Ishikawa (cell line): ENCODE measurements around the gene CBLB.

Source experiments
- CEBPB ChIP-seq: IDR thresholded peaks from 2 replicates; pipeline ENCODE4 v1.6.1; 2012
- EP300 ChIP-seq: IDR thresholded peaks from 2 replicates; pipeline ENCODE4 v1.6.1; 2012; ENCODE audit warnings: borderline replicate concordance
- FOXM1 ChIP-seq: IDR thresholded peaks from 2 replicates; pipeline ENCODE4 v1.6.1; 2012; ENCODE audit warnings: low read depth, borderline replicate concordance
- ZBTB7A ChIP-seq: IDR thresholded peaks from 2 replicates; pipeline ENCODE4 v1.6.1; 2012; ENCODE audit warnings: low read depth
- TF ChIP-seq, protein P1 (sequence below): IDR thresholded peaks from 2 replicates; pipeline ENCODE4 v1.6.1; 2012; ENCODE audit warnings: low read depth, mild to moderate bottlenecking

DNA sequence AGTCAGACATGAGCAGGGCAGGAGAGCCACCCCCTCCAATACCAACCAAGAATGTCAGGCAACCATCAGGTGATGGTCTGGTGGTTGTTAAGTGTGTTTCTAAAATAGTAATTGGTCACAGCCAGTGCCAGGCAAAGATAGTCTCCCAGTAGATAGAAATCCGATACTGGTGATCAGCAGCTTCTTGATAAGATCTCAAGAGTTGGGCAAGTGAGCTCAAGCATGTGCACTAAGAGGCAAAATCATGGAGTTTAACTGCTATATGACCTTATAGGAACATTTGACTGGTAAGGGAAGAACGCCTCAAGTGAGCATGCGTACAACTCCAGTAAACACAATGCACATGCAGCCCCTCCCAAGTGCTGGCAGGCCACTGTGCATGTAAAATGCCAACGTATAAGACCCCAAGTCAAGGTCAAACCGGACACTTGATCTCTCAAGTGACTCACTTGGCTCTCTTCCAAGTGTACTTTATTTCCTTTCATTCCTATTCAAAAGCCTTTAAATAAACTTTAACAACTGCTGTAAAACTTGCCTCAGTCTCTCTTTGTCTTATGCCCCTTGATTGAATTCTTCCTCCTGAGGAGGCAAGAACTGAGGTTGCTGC, 36.0 kb upstream of the CBLB start:
- TF ChIP-seq ZBTB7A = no peak
- TF ChIP-seq EP300 = no peak
- no peak for TF ChIP-seq CEBPB
- TF ChIP-seq, protein P1, sequence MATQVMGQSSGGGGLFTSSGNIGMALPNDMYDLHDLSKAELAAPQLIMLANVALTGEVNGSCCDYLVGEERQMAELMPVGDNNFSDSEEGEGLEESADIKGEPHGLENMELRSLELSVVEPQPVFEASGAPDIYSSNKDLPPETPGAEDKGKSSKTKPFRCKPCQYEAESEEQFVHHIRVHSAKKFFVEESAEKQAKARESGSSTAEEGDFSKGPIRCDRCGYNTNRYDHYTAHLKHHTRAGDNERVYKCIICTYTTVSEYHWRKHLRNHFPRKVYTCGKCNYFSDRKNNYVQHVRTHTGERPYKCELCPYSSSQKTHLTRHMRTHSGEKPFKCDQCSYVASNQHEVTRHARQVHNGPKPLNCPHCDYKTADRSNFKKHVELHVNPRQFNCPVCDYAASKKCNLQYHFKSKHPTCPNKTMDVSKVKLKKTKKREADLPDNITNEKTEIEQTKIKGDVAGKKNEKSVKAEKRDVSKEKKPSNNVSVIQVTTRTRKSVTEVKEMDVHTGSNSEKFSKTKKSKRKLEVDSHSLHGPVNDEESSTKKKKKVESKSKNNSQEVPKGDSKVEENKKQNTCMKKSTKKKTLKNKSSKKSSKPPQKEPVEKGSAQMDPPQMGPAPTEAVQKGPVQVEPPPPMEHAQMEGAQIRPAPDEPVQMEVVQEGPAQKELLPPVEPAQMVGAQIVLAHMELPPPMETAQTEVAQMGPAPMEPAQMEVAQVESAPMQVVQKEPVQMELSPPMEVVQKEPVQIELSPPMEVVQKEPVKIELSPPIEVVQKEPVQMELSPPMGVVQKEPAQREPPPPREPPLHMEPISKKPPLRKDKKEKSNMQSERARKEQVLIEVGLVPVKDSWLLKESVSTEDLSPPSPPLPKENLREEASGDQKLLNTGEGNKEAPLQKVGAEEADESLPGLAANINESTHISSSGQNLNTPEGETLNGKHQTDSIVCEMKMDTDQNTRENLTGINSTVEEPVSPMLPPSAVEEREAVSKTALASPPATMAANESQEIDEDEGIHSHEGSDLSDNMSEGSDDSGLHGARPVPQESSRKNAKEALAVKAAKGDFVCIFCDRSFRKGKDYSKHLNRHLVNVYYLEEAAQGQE = no peak
- TF ChIP-seq FOXM1 = no peak
